HG03520 (cell line): ENCODE results near the gene CARS1.
A peak's percentile ranks its signal among the peaks of the same experiment; 100 is the strongest.

Experiments
- ATAC-seq: cut with Tn5 transposase; IDR thresholded peaks from one replicate; pipeline ENCODE4 v1.9.1; 2021; ENCODE audit warnings: mild to moderate bottlenecking, moderate library complexity; ENCODE audit not compliant: unreplicated experiment

The CARS1 gene

GRCh38 chr11:2994336-2994730, 62.9 kb downstream of the CARS1 start:
- no peak for ATAC-seq

GRCh38 chr11:2992997-2993325, 64.3 kb downstream of the CARS1 start:
- ATAC-seq: peak; percentile 2

- peak; percentile 78 for ATAC-seq
These were observed 64.8 kb downstream of the CARS1 start, which contains the start of gene NAP1L4 for GRCh38 chr11:2992234-2992996. Gene NAP1L4, minus strand, starts transcription at chr11:2992329. Its CDS starts 13,109 bp downstream, at chr11:2979220.

- ATAC-seq: peak; percentile 27
These were observed 65.6 kb downstream of the CARS1 start for GRCh38 chr11:2991452-2992233.

GRCh38 chr11:2990617-2991451, 66.4 kb downstream of the CARS1 start:
- ATAC-seq: no peak

- no peak for ATAC-seq
These were observed 67.7 kb downstream of the CARS1 start for GRCh38 chr11:2989551-2989950.

- no peak for ATAC-seq
These were observed 68.2 kb downstream of the CARS1 start for GRCh38 chr11:2989006-2989405.

- no peak for ATAC-seq
These were observed 69.1 kb downstream of the CARS1 start for GRCh38 chr11:2987881-2988861.

- no peak for ATAC-seq
These were observed 73.3 kb downstream of the CARS1 start for GRCh38 chr11:2983908-2984307.

GRCh38 chr11:2982214-2982613, 75.0 kb downstream of the CARS1 start:
- ATAC-seq: no peak

GRCh38 chr11:2981130-2981529, 76.1 kb downstream of the CARS1 start:
- ATAC-seq: no peak

- ATAC-seq: no peak
These were observed 76.9 kb downstream of the CARS1 start for GRCh38 chr11:2980168-2980840.

GRCh38 chr11:2977113-2977512, 80.1 kb downstream of the CARS1 start:
- no peak for ATAC-seq

- ATAC-seq: no peak
These were observed 80.7 kb downstream of the CARS1 start for GRCh38 chr11:2976294-2977063.

- ATAC-seq: no peak
These were observed 81.6 kb downstream of the CARS1 start for GRCh38 chr11:2975594-2975993.

GRCh38 chr11:2974272-2974671, 83.0 kb downstream of the CARS1 start:
- no peak for ATAC-seq

- ATAC-seq: no peak
These were observed 88.8 kb downstream of the CARS1 start for GRCh38 chr11:2968341-2968900.

GRCh38 chr11:2964782-2965181, 92.4 kb downstream of the CARS1 start:
- ATAC-seq: no peak

- no peak for ATAC-seq
These were observed 93.5 kb downstream of the CARS1 start for GRCh38 chr11:2963761-2964160.
